Thyroid gland (tissue), 4 donors: ENCODE results near the gene TCF12. TPM values are rescaled to one million over a fixed set of nuclear protein-coding genes. Genes with fewer than 3 reads are reported as not detected.

ENCODE experiments used
- DNase-seq, 2 donors: peaks; one replicate each; pipeline ENCODE4 v3.0.0-alpha.2; 2019
- H3K27ac ChIP-seq, 3 donors: fragments of 200-600 bp; sonication (generic); 1 replicate in 2 of 3; 2 replicates in 1 of 3; pipeline ENCODE4 v1.5.1; 2016 to 2019; ENCODE audit warnings: mild to moderate bottlenecking in 1 of 3, moderate library complexity in 1 of 3
- H3K27me3 ChIP-seq: fragments of 200-600 bp; sonication (generic); one replicate; pipeline ENCODE4 v1.5.1; 2019
- H3K36me3 ChIP-seq, 2 donors: fragments of 200-600 bp; sonication (generic); one replicate each; pipeline ENCODE4 v1.5.1; 2016 to 2019
- H3K4me1 ChIP-seq, 2 donors: fragments of 200-600 bp; sonication (generic); one replicate each; pipeline ENCODE4 v1.5.1; 2017 to 2019
- H3K4me3 ChIP-seq, 3 donors: fragments of 200-600 bp; sonication (generic); replicated peaks in 1 of 3; 1 replicate in 2 of 3; 2 replicates in 1 of 3; pipeline ENCODE4 v1.5.1; 2016; ENCODE audit warnings: mild to moderate bottlenecking in 1 of 3
- H3K9me3 ChIP-seq: fragments of 200-600 bp; sonication (generic); one replicate; pipeline ENCODE4 v1.5.1; 2017
- CTCF ChIP-seq, 6 experiments: fragments of 200-600 bp in 3 of 6; fragments of 450-650 bp in 3 of 6; sonication (generic) in 3 of 6; IDR thresholded peaks; one replicate each; pipeline ENCODE4 v1.5.1; 2016 to 2019; ENCODE audit warnings: antibody characterized with exemption in 6 of 6, mild to moderate bottlenecking in 2 of 6, inconsistent platforms in 1 of 6, moderate library complexity in 1 of 6
- POLR2A ChIP-seq, 2 donors: fragments of 450-650 bp; IDR thresholded peaks; one replicate each; pipeline ENCODE4 v1.6.1; 2017; ENCODE audit warnings: antibody characterized with exemption in 2 of 2, mild to moderate bottlenecking in 2 of 2, moderate library complexity in 1 of 2
- WGBS, 2 donors: methylation state at CpG; one replicate each; pipeline ENCODE4 v1.1.5; 2017; 5-methylcytosine and 5-hydroxymethylcytosine counted together
- intact Hi-C: fragments of 100-400 bp; cut with DNase I; formaldehyde crosslinking; loops from one replicate; pipeline ENCODE4 v1.15.1; 2023
- total RNA-seq, 4 donors: library from RNA; depleted of rRNA; stranded (reverse); fragments of >200 nt; gene quantifications; one replicate each; pipeline ENCODE4 v1.2.3, GENCODE V29; 2016

TCF12 gene
- total RNA-seq, 4 donors from 2014 or later = 54.8 to 156 (median 108) TPM

DNA sequence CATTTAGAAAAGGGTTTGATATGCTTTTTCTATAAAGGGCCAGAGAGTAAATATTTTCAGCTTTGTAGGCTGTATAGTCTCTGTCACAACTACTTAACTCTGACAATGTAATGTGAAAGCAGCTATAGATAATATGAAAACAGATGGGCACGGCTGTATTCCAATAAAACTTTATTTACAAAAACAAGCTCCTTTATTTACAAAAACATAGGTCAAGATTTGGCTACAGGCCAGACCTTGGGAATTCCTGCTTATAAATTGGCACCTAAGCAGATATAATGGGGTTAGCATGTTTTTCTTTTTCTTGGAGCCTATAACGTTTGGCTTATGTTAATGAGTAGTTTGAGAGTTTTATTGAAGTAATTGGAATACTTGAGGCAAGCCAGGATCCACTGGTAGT, 338.5 kb downstream of the TCF12 start:
- Histone ChIP-seq H3K4me3 (no peak overlapping the region), H3K4me1 (peaks cover 16 to 17% of the 10 kb centered on the region in 2 donors), H3K9me3 (no peaks in the 10 kb centered on the region), H3K27me3 (no peaks in the 10 kb centered on the region), H3K27ac (no peak overlapping the region), H3K36me3 (peaks cover 0 to 4% of the 10 kb centered on the region in 2 donors)
- TF ChIP-seq POLR2A (IDR thresholded peaks at IDR 0.05) (no peak), CTCF (IDR thresholded peaks at IDR 0.05) (no peak)
- DNase-seq = no peak
- intact Hi-C loops = no loop called here
- WGBS, 2 donors = 74 to 77% methylated on average over 2 of the region's 2 CpGs

DNA sequence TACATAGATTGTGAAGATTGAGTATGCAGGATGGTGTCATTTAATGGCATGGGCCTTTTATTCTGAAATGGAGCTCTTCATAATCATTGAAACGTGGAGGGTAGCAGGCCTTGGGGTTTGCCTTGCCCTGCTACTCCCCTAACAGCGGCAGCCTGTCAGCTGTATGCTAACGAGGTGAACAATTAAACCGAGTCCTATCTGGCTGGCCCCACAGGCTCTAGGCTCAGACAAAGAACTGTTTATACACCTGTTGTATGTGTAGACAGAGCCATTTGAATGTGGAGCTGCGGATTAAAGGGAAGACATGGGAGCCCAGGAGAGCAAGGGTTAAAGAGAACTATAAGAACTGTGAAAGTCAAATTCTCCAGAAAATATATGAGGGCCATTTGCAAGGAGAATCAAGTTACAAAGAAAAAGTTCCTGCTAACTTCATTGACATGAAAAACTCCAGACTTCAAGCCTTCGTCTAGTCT, 341.2 kb downstream of the TCF12 start:
- WGBS, 2 donors = 59 to 68% methylated on average over 6 of the region's 6 CpGs
- TF ChIP-seq POLR2A (IDR thresholded peaks at IDR 0.05) (no peak), CTCF (IDR thresholded peaks at IDR 0.05) (no peak)
- peaks cover 6 to 10% of the 10 kb centered on the region in 2 donors for H3K36me3 ChIP-seq
- H3K27me3 ChIP-seq = no peaks in the 10 kb centered on the region
- H3K4me3 ChIP-seq = no peak overlapping the region
- DNase-seq = no peak
- H3K27ac ChIP-seq = no peak overlapping the region
- H3K9me3 ChIP-seq = no peaks in the 10 kb centered on the region
- H3K4me1 ChIP-seq = peaks cover 16 to 17% of the 10 kb centered on the region in 2 donors
- intact Hi-C loops = no loop called here

DNA sequence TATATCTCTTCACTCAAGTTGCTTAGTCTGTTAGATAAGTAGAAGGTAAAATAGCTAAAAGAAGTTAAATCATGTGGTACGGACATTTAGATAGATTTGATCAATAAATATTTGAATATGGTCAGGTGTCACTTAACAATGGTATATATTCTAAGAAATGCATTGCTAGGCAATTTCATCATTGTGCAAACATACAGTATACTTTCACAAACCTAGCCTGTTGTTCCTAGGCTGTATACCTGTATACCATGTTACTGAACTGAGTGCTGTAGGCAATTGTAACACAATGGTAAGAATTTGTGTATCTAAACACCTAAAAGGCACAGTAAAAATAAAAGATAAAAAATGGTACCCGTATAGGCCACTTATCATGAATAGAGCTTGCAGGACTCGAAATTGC, 345.1 kb downstream of the TCF12 start:
- intact Hi-C loops = no loop called here
- H3K36me3 ChIP-seq = peaks cover 6 to 10% of the 10 kb centered on the region in 2 donors
- no peak for TF ChIP-seq POLR2A (IDR thresholded peaks at IDR 0.05)
- TF ChIP-seq CTCF (IDR thresholded peaks at IDR 0.05) = no peak
- peaks cover 16 to 17% of the 10 kb centered on the region in 2 donors for H3K4me1 ChIP-seq
- no peak overlapping the region for H3K27ac ChIP-seq
- DNase-seq = no peak
- H3K4me3 ChIP-seq = no peak overlapping the region
- H3K27me3 ChIP-seq = no peaks in the 10 kb centered on the region
- WGBS, 2 donors = 93 to 94% methylated on average over 3 of the region's 3 CpGs
- H3K9me3 ChIP-seq = no peaks in the 10 kb centered on the region

- intact Hi-C loops = no loop called here
- Histone ChIP-seq H3K4me3 (no peak overlapping the region), H3K4me1 (no peaks in the 10 kb centered on the region), H3K36me3 (peaks cover 4 to 18% of the 10 kb centered on the region in 2 donors), H3K27me3 (no peaks in the 10 kb centered on the region), H3K9me3 (no peaks in the 10 kb centered on the region), H3K27ac (no peak overlapping the region)
- no peak for DNase-seq
- TF ChIP-seq CTCF (IDR thresholded peaks at IDR 0.05) (no peak), POLR2A (IDR thresholded peaks at IDR 0.05) (no peak)
- WGBS, 2 donors = 92 to 96% methylated on average over 9 of the region's 9 CpGs
Measured at GRCh38 chr15:57272771-57273357, 354.4 kb downstream of the TCF12 start.

DNA sequence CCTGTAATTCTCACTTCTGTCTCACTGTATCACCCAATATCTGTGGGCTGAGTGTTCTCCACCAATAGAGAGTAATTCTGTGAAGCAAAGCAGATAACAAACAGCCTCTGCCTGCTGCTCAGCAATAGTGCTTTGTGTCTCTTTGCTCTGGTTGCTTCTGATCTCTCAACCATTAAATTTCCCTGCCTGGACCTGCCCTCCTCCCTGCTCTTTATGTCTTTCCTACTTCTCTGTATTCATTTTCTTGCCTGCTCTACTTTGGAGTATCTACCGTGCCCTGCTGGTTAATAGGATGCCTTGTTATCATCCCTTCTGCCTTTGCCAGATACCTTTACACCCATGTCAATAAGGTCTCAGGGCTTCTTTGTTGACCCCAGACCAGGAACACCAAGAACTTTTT, 355.0 kb downstream of the TCF12 start:
- WGBS, 2 donors = 88 to 98% methylated on average over 1 of the region's 1 CpG
- H3K36me3 ChIP-seq = peaks cover 4 to 18% of the 10 kb centered on the region in 2 donors
- intact Hi-C loops = no loop called here

More for the DNA sequence above, 355.0 kb downstream of the TCF12 start:
- Histone ChIP-seq H3K9me3 (no peaks in the 10 kb centered on the region), H3K4me3 (no peak overlapping the region), H3K4me1 (no peaks in the 10 kb centered on the region), H3K27ac (no peak overlapping the region), H3K27me3 (no peaks in the 10 kb centered on the region)
- no peak for TF ChIP-seq POLR2A (IDR thresholded peaks at IDR 0.05)
- no peak for TF ChIP-seq CTCF (IDR thresholded peaks at IDR 0.05)
- DNase-seq = no peak
